NCI-H2227 (cell line): ENCODE results near the gene TLCD3B.

ENCODE experiments used
- DNase-seq: peaks from one replicate; lab custom pipeline; 2025; ENCODE audit not compliant: unreplicated experiment; lab: John Stamatoyannopoulos, UW

The TLCD3B gene

GRCh38 chr16:29991571-29991904, 39.5 kb downstream of the TLCD3B start:
- DNase-seq = no peak

- DNase-seq = no peak
Measured at GRCh38 chr16:29990883-29991570, 40.0 kb downstream of the TLCD3B start.

- no peak for DNase-seq
Measured at GRCh38 chr16:29990034-29990433, 41.0 kb downstream of the TLCD3B start.

GRCh38 chr16:29989111-29989858, 41.8 kb downstream of the TLCD3B start:
- DNase-seq = no peak

- no peak for DNase-seq
Measured at GRCh38 chr16:29988346-29989075, 42.6 kb downstream of the TLCD3B start.

- no peak for DNase-seq
Measured at GRCh38 chr16:29987371-29988085, 43.5 kb downstream of the TLCD3B start.

- no peak for DNase-seq
Measured at GRCh38 chr16:29986931-29987330, 44.1 kb downstream of the TLCD3B start.

GRCh38 chr16:29986231-29986630, 44.8 kb downstream of the TLCD3B start:
- no peak for DNase-seq

GRCh38 chr16:29985271-29985811, 45.7 kb downstream of the TLCD3B start:
- DNase-seq = no peak

- DNase-seq = no peak
Measured at GRCh38 chr16:29984764-29985147, 46.3 kb downstream of the TLCD3B start.

GRCh38 chr16:29984137-29984763, 46.8 kb downstream of the TLCD3B start:
- DNase-seq = no peak

- DNase-seq = no peak
Measured at GRCh38 chr16:29983420-29984136, 47.5 kb downstream of the TLCD3B start.

GRCh38 chr16:29982560-29983419, 48.3 kb downstream of the TLCD3B start:
- DNase-seq = no peak

- no peak for DNase-seq
Measured at GRCh38 chr16:29978564-29979270, 52.4 kb downstream of the TLCD3B start.

GRCh38 chr16:29978081-29978480, 53.0 kb downstream of the TLCD3B start:
- DNase-seq = no peak

- no peak for DNase-seq
Measured at GRCh38 chr16:29977063-29977825, 53.8 kb downstream of the TLCD3B start.

GRCh38 chr16:29975811-29976511, 55.1 kb downstream of the TLCD3B start:
- DNase-seq = no peak
